Measurements from ENCODE around the gene TRPM3.

TRPM3 gene

GRCh38 chr9:70540016-70540415, 581.4 kb downstream of the TRPM3 start:
- Histone ChIP-seq H3K9ac (ENCODE audit: low read depth, low read length) (no peak overlapping the region), H3K27me3 (ENCODE audit: control insufficient read depth, insufficient read depth, low read length) (no peaks in the 10 kb centered on the region), H3K4me1 (ENCODE audit: control insufficient read depth, insufficient read depth, low read length) (no peaks in the 10 kb centered on the region), H3K4me3 (ENCODE audit: low read length) (no peak overlapping the region), H3K9me3 (replicated peaks; ENCODE audit: low read length) (no peaks in the 10 kb centered on the region), H3K4me2 (ENCODE audit: low read length) (no peak overlapping the region), H3K36me3 (ENCODE audit: insufficient read depth, low read length) (no peaks in the 10 kb centered on the region)

GRCh38 chr9:70539526-70539925, 581.9 kb downstream of the TRPM3 start:
- H3K4me3 ChIP-seq (ENCODE audit: low read length), result no peak overlapping the region
- H3K27me3 ChIP-seq (ENCODE audit: control insufficient read depth, insufficient read depth, low read length), result no peaks in the 10 kb centered on the region

GRCh38 chr9:70539001-70539400, 582.4 kb downstream of the TRPM3 start:
- no peaks in the 10 kb centered on the region for H3K9me3 ChIP-seq (replicated peaks; ENCODE audit: low read length)
- no peaks in the 10 kb centered on the region for H3K27me3 ChIP-seq (ENCODE audit: control insufficient read depth, insufficient read depth, low read length)
- H3K36me3 ChIP-seq (ENCODE audit: insufficient read depth, low read length), result no peaks in the 10 kb centered on the region
- no peak overlapping the region for H3K9ac ChIP-seq (ENCODE audit: low read depth, low read length)
- no peak overlapping the region for H3K4me3 ChIP-seq (ENCODE audit: low read length)
- no peak overlapping the region for H3K4me2 ChIP-seq (ENCODE audit: low read length)
- H3K4me1 ChIP-seq (ENCODE audit: control insufficient read depth, insufficient read depth, low read length), result peaks cover 8% of the 10 kb centered on the region

More at GRCh38 chr9:70539526-70539925, 581.9 kb downstream of the TRPM3 start:
- Histone ChIP-seq H3K4me2 (ENCODE audit: low read length) (no peak overlapping the region), H3K4me1 (ENCODE audit: control insufficient read depth, insufficient read depth, low read length) (peaks cover 3% of the 10 kb centered on the region), H3K9me3 (replicated peaks; ENCODE audit: low read length) (no peaks in the 10 kb centered on the region), H3K9ac (ENCODE audit: low read depth, low read length) (no peak overlapping the region), H3K36me3 (ENCODE audit: insufficient read depth, low read length) (no peaks in the 10 kb centered on the region)

GRCh38 chr9:70537084-70537483, 584.3 kb downstream of the TRPM3 start:
- no peaks in the 10 kb centered on the region for H3K36me3 ChIP-seq (ENCODE audit: insufficient read depth, low read length)
- no peak overlapping the region for H3K4me3 ChIP-seq (ENCODE audit: low read length)
- H3K27me3 ChIP-seq (ENCODE audit: control insufficient read depth, insufficient read depth, low read length), result no peaks in the 10 kb centered on the region
- H3K4me1 ChIP-seq (ENCODE audit: control insufficient read depth, insufficient read depth, low read length), result peaks cover 12% of the 10 kb centered on the region
- H3K9me3 ChIP-seq (replicated peaks; ENCODE audit: low read length), result no peaks in the 10 kb centered on the region
- H3K9ac ChIP-seq (ENCODE audit: low read depth, low read length), result no peak overlapping the region
- no peak overlapping the region for H3K4me2 ChIP-seq (ENCODE audit: low read length)

- H3K27me3 ChIP-seq (ENCODE audit: control insufficient read depth, insufficient read depth, low read length), result no peaks in the 10 kb centered on the region
- no peaks in the 10 kb centered on the region for H3K9me3 ChIP-seq (replicated peaks; ENCODE audit: low read length)
- no peak overlapping the region for H3K4me2 ChIP-seq (ENCODE audit: low read length)
- H3K36me3 ChIP-seq (ENCODE audit: insufficient read depth, low read length), result no peaks in the 10 kb centered on the region
- no peak overlapping the region for H3K9ac ChIP-seq (ENCODE audit: low read depth, low read length)
- H3K4me3 ChIP-seq (ENCODE audit: low read length), result no peak overlapping the region
- peaks cover 18% of the 10 kb centered on the region for H3K4me1 ChIP-seq (ENCODE audit: control insufficient read depth, insufficient read depth, low read length)
Measured at GRCh38 chr9:70535546-70536323, 585.7 kb downstream of the TRPM3 start.

- Histone ChIP-seq H3K9me3 (replicated peaks; ENCODE audit: low read length) (no peaks in the 10 kb centered on the region), H3K4me1 (ENCODE audit: control insufficient read depth, insufficient read depth, low read length) (peaks cover 18% of the 10 kb centered on the region), H3K4me2 (ENCODE audit: low read length) (peak overlapping the region; percentile 48), H3K36me3 (ENCODE audit: insufficient read depth, low read length) (no peaks in the 10 kb centered on the region), H3K9ac (ENCODE audit: low read depth, low read length) (no peak overlapping the region), H3K27me3 (ENCODE audit: control insufficient read depth, insufficient read depth, low read length) (no peaks in the 10 kb centered on the region), H3K4me3 (ENCODE audit: low read length) (no peak overlapping the region)
Measured at GRCh38 chr9:70534471-70534870, 587.0 kb downstream of the TRPM3 start.

- Histone ChIP-seq H3K9me3 (replicated peaks; ENCODE audit: low read length) (no peaks in the 10 kb centered on the region), H3K36me3 (ENCODE audit: insufficient read depth, low read length) (no peaks in the 10 kb centered on the region), H3K27me3 (ENCODE audit: control insufficient read depth, insufficient read depth, low read length) (no peaks in the 10 kb centered on the region), H3K4me2 (ENCODE audit: low read length) (peak overlapping the region; percentile 48), H3K4me1 (ENCODE audit: control insufficient read depth, insufficient read depth, low read length) (peaks cover 18% of the 10 kb centered on the region), H3K9ac (ENCODE audit: low read depth, low read length) (peak overlapping the region; percentile 18), H3K4me3 (ENCODE audit: low read length) (no peak overlapping the region)
Measured at GRCh38 chr9:70534061-70534460, 587.4 kb downstream of the TRPM3 start.

- no peaks in the 10 kb centered on the region for H3K27me3 ChIP-seq (ENCODE audit: control insufficient read depth, insufficient read depth, low read length)
- no peaks in the 10 kb centered on the region for H3K9me3 ChIP-seq (replicated peaks; ENCODE audit: low read length)
- H3K9ac ChIP-seq (ENCODE audit: low read depth, low read length), result peak overlapping the region; percentile 18
- H3K4me1 ChIP-seq (ENCODE audit: control insufficient read depth, insufficient read depth, low read length), result peaks cover 18% of the 10 kb centered on the region
- no peak overlapping the region for H3K4me2 ChIP-seq (ENCODE audit: low read length)
- H3K4me3 ChIP-seq (ENCODE audit: low read length), result no peak overlapping the region
- H3K36me3 ChIP-seq (ENCODE audit: insufficient read depth, low read length), result no peaks in the 10 kb centered on the region
Measured at GRCh38 chr9:70533492-70533891, 587.9 kb downstream of the TRPM3 start.

GRCh38 chr9:70532716-70533115, 588.7 kb downstream of the TRPM3 start:
- H3K9me3 ChIP-seq (replicated peaks; ENCODE audit: low read length), result no peaks in the 10 kb centered on the region
- no peaks in the 10 kb centered on the region for H3K36me3 ChIP-seq (ENCODE audit: insufficient read depth, low read length)
- peaks cover 18% of the 10 kb centered on the region for H3K4me1 ChIP-seq (ENCODE audit: control insufficient read depth, insufficient read depth, low read length)
- no peak overlapping the region for H3K4me3 ChIP-seq (ENCODE audit: low read length)
- H3K9ac ChIP-seq (ENCODE audit: low read depth, low read length), result no peak overlapping the region
- H3K27me3 ChIP-seq (ENCODE audit: control insufficient read depth, insufficient read depth, low read length), result no peaks in the 10 kb centered on the region
- H3K4me2 ChIP-seq (ENCODE audit: low read length), result no peak overlapping the region

GRCh38 chr9:70531311-70531710, 590.1 kb downstream of the TRPM3 start:
- Histone ChIP-seq H3K9ac (ENCODE audit: low read depth, low read length) (no peak overlapping the region), H3K4me3 (ENCODE audit: low read length) (no peak overlapping the region), H3K9me3 (replicated peaks; ENCODE audit: low read length) (no peaks in the 10 kb centered on the region), H3K27me3 (ENCODE audit: control insufficient read depth, insufficient read depth, low read length) (no peaks in the 10 kb centered on the region), H3K4me2 (ENCODE audit: low read length) (no peak overlapping the region), H3K4me1 (ENCODE audit: control insufficient read depth, insufficient read depth, low read length) (peaks cover 18% of the 10 kb centered on the region), H3K36me3 (ENCODE audit: insufficient read depth, low read length) (no peaks in the 10 kb centered on the region)

GRCh38 chr9:70530716-70531115, 590.7 kb downstream of the TRPM3 start:
- no peaks in the 10 kb centered on the region for H3K9me3 ChIP-seq (replicated peaks; ENCODE audit: low read length)
- peaks cover 20% of the 10 kb centered on the region for H3K4me1 ChIP-seq (ENCODE audit: control insufficient read depth, insufficient read depth, low read length)
- H3K9ac ChIP-seq (ENCODE audit: low read depth, low read length), result no peak overlapping the region

GRCh38 chr9:70529833-70530232, 591.6 kb downstream of the TRPM3 start:
- Histone ChIP-seq H3K9ac (ENCODE audit: low read depth, low read length) (no peak overlapping the region), H3K4me3 (ENCODE audit: low read length) (no peak overlapping the region), H3K27me3 (ENCODE audit: control insufficient read depth, insufficient read depth, low read length) (no peaks in the 10 kb centered on the region), H3K9me3 (replicated peaks; ENCODE audit: low read length) (no peaks in the 10 kb centered on the region), H3K4me2 (ENCODE audit: low read length) (no peak overlapping the region), H3K36me3 (ENCODE audit: insufficient read depth, low read length) (no peaks in the 10 kb centered on the region), H3K4me1 (ENCODE audit: control insufficient read depth, insufficient read depth, low read length) (peaks cover 26% of the 10 kb centered on the region)

More at GRCh38 chr9:70530716-70531115, 590.7 kb downstream of the TRPM3 start:
- Histone ChIP-seq H3K36me3 (ENCODE audit: insufficient read depth, low read length) (no peaks in the 10 kb centered on the region), H3K4me3 (ENCODE audit: low read length) (no peak overlapping the region), H3K27me3 (ENCODE audit: control insufficient read depth, insufficient read depth, low read length) (no peaks in the 10 kb centered on the region), H3K4me2 (ENCODE audit: low read length) (no peak overlapping the region)

All from skeletal muscle satellite cell (primary cell).